ENCODE measurements around the gene B3GLCT. TPM values are rescaled to one million over a fixed set of nuclear protein-coding genes. Genes with fewer than 3 reads are reported as not detected.

The B3GLCT gene
- total RNA-seq: 1 to 10 TPM; 3.9 to 4.0 TPM

GRCh38 chr13:31199849-31200636 is at the start of gene B3GLCT:
TSS of gene B3GLCT (plus strand) at chr13:31199975. CDS start at chr13:31200085, 110 bp downstream.

GRCh38 chr13:31161557-31162150 is 38.1 kb upstream of the B3GLCT start, which contains the start of gene HSPH1:
TSS of gene HSPH1 (minus strand) at chr13:31161904. CDS start at chr13:31161582, 322 bp downstream.

Other genes with a start within 250 kb of the B3GLCT start
- gene HSPH1, start 38.1 kb upstream of the B3GLCT start, total RNA-seq: 10 to 100 TPM; 63.5 to 76.3 TPM

All from activated naive CD4-positive, alpha-beta T cell treated with anti-CD3 and anti-CD28 coated beads, Interleukin-2, amount 10 ng/mL, durations not matched to agents 5 hours and 36 hours (primary cell).